PFSK-1 (cell line): Measurements from ENCODE around the gene ADAMTS16.

Source experiments
- FOXP2 ChIP-seq: optimal IDR thresholded peaks from 2 replicates; pipeline ENCODE3; 2011; ENCODE audit warnings: borderline replicate concordance, control low read depth, inconsistent platforms; ENCODE audit not compliant: insufficient read depth; ENCODE audit errors: extremely low read length, extremely low read depth
- POLR2AphosphoS5 ChIP-seq: IDR thresholded peaks from 2 replicates; pipeline ENCODE4 v1.6.1; 2012; ENCODE audit warnings: low read depth, mild to moderate bottlenecking, control low read depth, low read length, moderate library complexity
- SIN3A ChIP-seq: IDR thresholded peaks from 2 replicates; pipeline ENCODE4 v1.6.1; 2012; ENCODE audit warnings: mild to moderate bottlenecking, low read length, moderate library complexity, borderline replicate concordance; ENCODE audit not compliant: insufficient read depth
- TAF1 ChIP-seq: IDR thresholded peaks from 2 replicates; pipeline ENCODE4 v1.6.1; 2012; ENCODE audit warnings: low read length, control low read depth, borderline replicate concordance; ENCODE audit not compliant: insufficient read depth
- TF ChIP-seq, protein P1 (sequence below), 2 experiments: IDR thresholded peaks; 2 replicates each; pipeline versions ENCODE4 v1.6.1 to v1.8.0; 2011 to 2012; ENCODE audit warnings: low read depth in 2 of 2, low read length in 2 of 2, control low read depth in 1 of 2, inconsistent platforms in 1 of 2, mild to moderate bottlenecking in 1 of 2, moderate library complexity in 1 of 2; ENCODE audit not compliant: insufficient read depth in 1 of 2

DNA sequence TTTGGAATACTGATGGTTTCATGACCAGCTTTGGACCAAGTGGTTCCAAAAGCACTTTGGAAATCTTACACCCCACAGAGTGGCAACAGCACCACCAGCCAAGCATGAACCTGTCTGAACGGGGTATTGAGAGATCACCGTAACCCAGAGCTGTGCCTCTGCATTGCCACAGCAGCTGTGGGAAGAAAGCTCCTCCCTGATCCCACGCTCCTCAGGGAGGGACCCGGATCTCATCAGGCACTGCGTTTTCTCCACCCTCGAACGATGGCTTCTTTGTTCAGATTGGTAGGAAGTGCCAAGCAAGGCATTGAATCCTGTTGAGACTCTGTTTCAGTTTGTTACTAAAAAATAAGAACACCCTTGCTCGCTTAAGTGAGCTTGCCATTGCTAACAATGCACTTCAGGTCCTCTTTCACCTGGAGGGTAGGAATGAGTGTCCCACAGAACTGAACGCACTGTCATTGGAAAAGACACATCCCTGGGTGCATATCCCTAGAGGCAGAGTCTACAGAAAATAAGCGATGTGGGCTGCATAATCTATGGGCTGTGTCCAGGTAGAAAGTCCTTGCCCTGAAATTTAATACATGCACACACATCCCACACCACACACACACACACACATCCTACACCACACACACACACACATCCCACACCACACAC lies 164.4 kb downstream of the ADAMTS16 start:
- TF ChIP-seq, protein P1, sequence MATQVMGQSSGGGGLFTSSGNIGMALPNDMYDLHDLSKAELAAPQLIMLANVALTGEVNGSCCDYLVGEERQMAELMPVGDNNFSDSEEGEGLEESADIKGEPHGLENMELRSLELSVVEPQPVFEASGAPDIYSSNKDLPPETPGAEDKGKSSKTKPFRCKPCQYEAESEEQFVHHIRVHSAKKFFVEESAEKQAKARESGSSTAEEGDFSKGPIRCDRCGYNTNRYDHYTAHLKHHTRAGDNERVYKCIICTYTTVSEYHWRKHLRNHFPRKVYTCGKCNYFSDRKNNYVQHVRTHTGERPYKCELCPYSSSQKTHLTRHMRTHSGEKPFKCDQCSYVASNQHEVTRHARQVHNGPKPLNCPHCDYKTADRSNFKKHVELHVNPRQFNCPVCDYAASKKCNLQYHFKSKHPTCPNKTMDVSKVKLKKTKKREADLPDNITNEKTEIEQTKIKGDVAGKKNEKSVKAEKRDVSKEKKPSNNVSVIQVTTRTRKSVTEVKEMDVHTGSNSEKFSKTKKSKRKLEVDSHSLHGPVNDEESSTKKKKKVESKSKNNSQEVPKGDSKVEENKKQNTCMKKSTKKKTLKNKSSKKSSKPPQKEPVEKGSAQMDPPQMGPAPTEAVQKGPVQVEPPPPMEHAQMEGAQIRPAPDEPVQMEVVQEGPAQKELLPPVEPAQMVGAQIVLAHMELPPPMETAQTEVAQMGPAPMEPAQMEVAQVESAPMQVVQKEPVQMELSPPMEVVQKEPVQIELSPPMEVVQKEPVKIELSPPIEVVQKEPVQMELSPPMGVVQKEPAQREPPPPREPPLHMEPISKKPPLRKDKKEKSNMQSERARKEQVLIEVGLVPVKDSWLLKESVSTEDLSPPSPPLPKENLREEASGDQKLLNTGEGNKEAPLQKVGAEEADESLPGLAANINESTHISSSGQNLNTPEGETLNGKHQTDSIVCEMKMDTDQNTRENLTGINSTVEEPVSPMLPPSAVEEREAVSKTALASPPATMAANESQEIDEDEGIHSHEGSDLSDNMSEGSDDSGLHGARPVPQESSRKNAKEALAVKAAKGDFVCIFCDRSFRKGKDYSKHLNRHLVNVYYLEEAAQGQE (IDR thresholded peaks at IDR 0.05; ENCODE audit: insufficient read depth in 1 of 2, low read depth in 2 of 2, low read length in 2 of 2) = no peak
- TF ChIP-seq TAF1 (no peak), POLR2AphosphoS5 (no peak), SIN3A (no peak), FOXP2 (no peak)
